Natural killer cell (primary cell): ENCODE measurements around the gene TCF7. TPM values are rescaled to one million over a fixed set of nuclear protein-coding genes. Genes with fewer than 3 reads are reported as not detected.

ENCODE experiments used
- ATAC-seq, 3 donors: fragments of 150-1000 bp in 2 of 3; fragments of 200-7000 bp in 1 of 3; cut with Tn5 transposase; 1 replicate in 1 of 3; 2 replicates in 2 of 3; pipeline ENCODE4 v1.10.0; 2021; ENCODE audit warnings: mild to moderate bottlenecking in 2 of 3, moderate library complexity in 2 of 3
- DNase-seq, 2 donors: peaks; one replicate each; pipeline versions ENCODE4 v3.0.0 to v3.0.0-alpha.2; 2013 to 2021; ENCODE audit warnings: mixed read lengths in 1 of 2
- H3K27ac ChIP-seq: one replicate; pipeline ENCODE4 v1.5.1; 2013; ENCODE audit warnings: mild to moderate bottlenecking, low read length
- H3K27me3 ChIP-seq: one replicate; pipeline ENCODE4 v1.6.1; 2013; ENCODE audit warnings: low read length; ENCODE audit not compliant: control insufficient read depth, insufficient read depth
- H3K36me3 ChIP-seq: one replicate; pipeline ENCODE4 v1.6.1; 2013; ENCODE audit warnings: low read length; ENCODE audit not compliant: control insufficient read depth, insufficient read depth
- H3K4me1 ChIP-seq: one replicate; pipeline ENCODE4 v1.6.1; 2013; ENCODE audit warnings: low read length; ENCODE audit not compliant: control insufficient read depth, insufficient read depth
- H3K4me3 ChIP-seq: one replicate; pipeline ENCODE4 v1.5.1; 2013; ENCODE audit warnings: low read length
- H3K9me3 ChIP-seq: one replicate; pipeline ENCODE4 v1.6.1; 2013; ENCODE audit warnings: low read length; ENCODE audit not compliant: control insufficient read depth, insufficient read depth
- H3K27ac Mint-ChIP-seq, 2 donors: one replicate each; pipeline ENCODE4 v1.8.0; 2022; ENCODE audit warnings: mild to moderate bottlenecking in 2 of 2, mixed read lengths in 2 of 2, moderate library complexity in 1 of 2
- H3K27me3 Mint-ChIP-seq, 2 donors: one replicate each; pipeline ENCODE4 v1.8.0; 2022; ENCODE audit warnings: low read depth in 2 of 2, mixed read lengths in 2 of 2
- H3K36me3 Mint-ChIP-seq: one replicate; pipeline ENCODE4 v1.8.0; 2022; ENCODE audit warnings: mixed read lengths
- H3K4me1 Mint-ChIP-seq, 2 donors: one replicate each; pipeline ENCODE4 v1.8.0; 2022; ENCODE audit warnings: mixed read lengths in 2 of 2
- H3K4me3 Mint-ChIP-seq: one replicate; pipeline ENCODE4 v1.8.0; 2022; ENCODE audit warnings: mild to moderate bottlenecking, moderate library complexity, mixed read lengths
- H3K9me3 Mint-ChIP-seq, 2 donors: one replicate each; pipeline ENCODE4 v1.8.0; 2022; ENCODE audit warnings: mixed read lengths in 2 of 2
- WGBS: methylation state at CpG from one replicate; pipeline ENCODE4 v1.1.7; 2013; ENCODE audit warnings: missing lambda C conversion rate; ENCODE audit not compliant: insufficient coverage; 5-methylcytosine and 5-hydroxymethylcytosine counted together
- intact Hi-C: fragments of 100-400 bp; cut with micrococcal nuclease; formaldehyde crosslinking; loops from one replicate; pipeline ENCODE4 v1.14.2; 2022
- total RNA-seq, 4 donors: library from RNA; stranded (reverse); fragments of 120-200 nt in 1 of 4; gene quantifications; one replicate each; pipeline versions ENCODE4 v1.2.3 to v1.2.4, GENCODE V29; 2013 to 2022
- TF ChIP-seq, protein P1 (sequence below): fragments of 200-600 bp; IDR thresholded peaks from one replicate; pipeline ENCODE4 v1.8.0; 2022; ENCODE audit warnings: antibody characterized with exemption

The TCF7 gene
- total RNA-seq, 3 donors from 2014 or later (not counting 1 experiment from before 2014, with no cell fraction given), result 97.7 to 203 (median 158) TPM

DNA sequence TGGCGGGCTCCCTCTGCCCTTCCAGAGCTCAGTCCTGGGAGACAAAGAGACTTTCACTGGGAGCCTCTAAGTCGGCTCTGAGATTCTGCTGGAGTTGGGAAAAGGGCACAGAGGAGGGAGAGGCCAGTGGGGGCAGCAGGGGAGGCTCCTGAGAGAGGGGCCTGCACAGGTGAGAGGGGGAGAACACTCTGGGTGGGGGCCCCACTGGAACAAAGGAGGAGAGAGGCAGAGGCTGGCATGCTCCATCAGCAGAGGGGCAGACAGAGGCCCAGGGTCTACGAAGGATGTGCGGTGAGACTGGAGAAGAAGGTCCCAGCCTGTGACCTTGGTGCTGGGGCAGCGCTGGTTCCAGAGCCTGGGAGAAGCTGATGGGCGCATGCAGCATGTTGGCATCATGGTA, 8.9 kb downstream of the TCF7 start:
- Mint-ChIP-seq H3K4me3 (peak overlapping the region; percentile 49), H3K27me3 (no peaks in the 10 kb centered on the region), H3K36me3 (no peaks in the 10 kb centered on the region), H3K4me1 (peaks cover 45 to 73% of the 10 kb centered on the region in 2 donors), H3K27ac (peak overlapping the region; percentile 79 to 98), H3K9me3 (no peaks in the 10 kb centered on the region)
- ATAC-seq (no peak), DNase-seq (no peak)
- Histone ChIP-seq H3K27me3 (no peaks in the 10 kb centered on the region), H3K27ac (peak overlapping the region; percentile 78), H3K4me3 (no peak overlapping the region), H3K4me1 (peaks cover 100% of the 10 kb centered on the region), H3K9me3 (no peaks in the 10 kb centered on the region), H3K36me3 (peaks cover 30% of the 10 kb centered on the region)
- intact Hi-C loops, result no loop called here
- 94% methylated on average over 6 of the region's 6 CpGs for WGBS
- TF ChIP-seq, protein P1, sequence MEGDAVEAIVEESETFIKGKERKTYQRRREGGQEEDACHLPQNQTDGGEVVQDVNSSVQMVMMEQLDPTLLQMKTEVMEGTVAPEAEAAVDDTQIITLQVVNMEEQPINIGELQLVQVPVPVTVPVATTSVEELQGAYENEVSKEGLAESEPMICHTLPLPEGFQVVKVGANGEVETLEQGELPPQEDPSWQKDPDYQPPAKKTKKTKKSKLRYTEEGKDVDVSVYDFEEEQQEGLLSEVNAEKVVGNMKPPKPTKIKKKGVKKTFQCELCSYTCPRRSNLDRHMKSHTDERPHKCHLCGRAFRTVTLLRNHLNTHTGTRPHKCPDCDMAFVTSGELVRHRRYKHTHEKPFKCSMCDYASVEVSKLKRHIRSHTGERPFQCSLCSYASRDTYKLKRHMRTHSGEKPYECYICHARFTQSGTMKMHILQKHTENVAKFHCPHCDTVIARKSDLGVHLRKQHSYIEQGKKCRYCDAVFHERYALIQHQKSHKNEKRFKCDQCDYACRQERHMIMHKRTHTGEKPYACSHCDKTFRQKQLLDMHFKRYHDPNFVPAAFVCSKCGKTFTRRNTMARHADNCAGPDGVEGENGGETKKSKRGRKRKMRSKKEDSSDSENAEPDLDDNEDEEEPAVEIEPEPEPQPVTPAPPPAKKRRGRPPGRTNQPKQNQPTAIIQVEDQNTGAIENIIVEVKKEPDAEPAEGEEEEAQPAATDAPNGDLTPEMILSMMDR, result no peak

DNA sequence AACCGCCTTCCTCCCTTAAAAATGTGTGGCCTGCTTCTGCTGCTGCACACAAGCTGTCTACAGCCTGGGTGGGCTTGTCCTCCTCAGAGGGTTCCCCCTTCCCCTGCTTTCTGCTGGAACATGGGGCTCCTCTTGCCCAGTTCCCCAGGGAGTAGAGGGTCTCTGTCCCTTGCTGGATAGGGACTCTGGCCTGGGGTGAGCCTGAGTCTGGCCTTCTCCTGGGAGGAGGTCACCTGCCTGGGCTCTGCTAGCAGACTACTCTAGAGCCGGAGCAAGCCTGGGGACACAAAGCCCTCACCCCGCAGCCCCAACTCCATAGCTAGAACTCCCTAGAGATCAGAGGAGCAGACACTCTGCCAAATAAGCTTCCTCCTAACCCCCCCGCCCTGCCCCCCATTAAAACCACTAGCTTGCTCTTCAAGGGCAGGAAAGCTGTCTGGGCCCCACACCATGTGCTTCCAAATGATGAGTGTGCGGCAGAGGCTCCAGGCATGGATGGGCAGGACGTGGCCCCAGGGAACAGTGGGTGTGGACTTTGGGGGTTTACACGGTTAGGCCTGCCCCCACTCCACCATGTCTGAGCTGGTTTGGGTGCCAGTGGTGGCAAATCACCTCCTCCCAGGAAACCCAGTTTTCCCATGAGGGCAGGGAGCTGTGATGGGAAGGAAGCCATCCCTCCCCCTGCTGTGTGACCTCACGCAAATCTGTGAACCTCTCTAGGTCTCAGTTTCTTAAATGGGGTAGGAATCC, 10.0 kb downstream of the TCF7 start:
- DNase-seq (peak in 1 of 2 donors; percentile 79), ATAC-seq (peak in 1 of 3 donors; percentile 3)
- H3K4me3 ChIP-seq, result no peak overlapping the region
- H3K36me3 ChIP-seq, result peaks cover 31% of the 10 kb centered on the region
- no peaks in the 10 kb centered on the region for H3K9me3 ChIP-seq
- TF ChIP-seq, protein P1, result no peak
- 44% methylated on average over 8 of the region's 8 CpGs for WGBS
- H3K27ac ChIP-seq, result peak overlapping the region; percentile 78
- Mint-ChIP-seq H3K27me3 (no peaks in the 10 kb centered on the region), H3K4me3 (no peak overlapping the region), H3K27ac (peak overlapping the region; percentile 80 to 98), H3K4me1 (peaks cover 46 to 74% of the 10 kb centered on the region in 2 donors), H3K36me3 (no peaks in the 10 kb centered on the region), H3K9me3 (no peaks in the 10 kb centered on the region)
- peaks cover 100% of the 10 kb centered on the region for H3K4me1 ChIP-seq
- no peaks in the 10 kb centered on the region for H3K27me3 ChIP-seq
- intact Hi-C loops, result no loop called here

DNA sequence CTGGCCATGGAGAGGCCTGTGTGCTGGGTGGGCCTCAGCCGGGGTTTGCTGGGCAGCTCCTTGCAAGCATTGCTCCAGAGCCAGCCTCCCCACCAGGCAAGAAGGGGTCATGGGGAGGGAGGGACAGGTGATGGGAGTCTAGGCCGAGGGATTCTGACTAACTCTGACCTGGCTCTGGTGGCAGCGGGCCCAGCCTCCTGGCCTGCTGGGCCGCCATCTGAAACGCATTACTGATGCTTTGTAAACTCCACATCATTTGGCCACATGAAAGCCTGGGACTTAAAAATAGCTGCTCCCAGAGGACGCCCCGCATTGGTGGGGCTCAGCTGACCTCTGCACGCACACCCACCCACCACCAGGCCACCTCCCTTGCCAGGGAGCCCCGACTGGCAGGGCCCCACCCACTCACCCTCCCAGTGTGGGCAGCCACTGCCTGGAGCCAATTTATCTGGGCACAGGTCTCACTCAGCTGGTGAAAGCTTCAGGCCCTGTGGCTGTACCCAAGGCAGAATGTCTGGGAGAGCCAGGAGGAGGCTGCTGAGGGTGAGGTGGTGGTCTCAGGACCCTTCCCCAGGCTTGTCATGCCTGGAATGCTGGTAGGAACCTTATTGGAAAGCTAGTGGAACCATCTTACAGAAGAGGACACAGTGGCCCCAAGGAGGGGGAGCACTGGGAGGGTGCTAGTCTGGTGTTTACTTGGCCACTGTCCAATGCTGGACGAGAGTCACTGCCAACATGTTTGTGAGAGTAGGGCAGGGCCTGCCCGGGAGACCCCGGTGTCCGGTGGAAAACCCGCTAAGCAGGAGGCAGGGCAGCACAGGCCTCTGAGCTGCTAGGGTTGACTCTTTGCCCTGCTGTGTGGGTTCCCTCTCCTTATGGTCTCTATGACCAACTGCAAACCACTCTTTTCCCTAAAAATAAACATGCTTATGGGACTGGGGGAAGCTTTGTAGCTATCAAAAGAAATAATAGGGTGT, 10.8 kb downstream of the TCF7 start:
- Mint-ChIP-seq H3K27ac (peak overlapping the region; percentile 80 to 98), H3K4me1 (peaks cover 49 to 74% of the 10 kb centered on the region in 2 donors), H3K36me3 (no peaks in the 10 kb centered on the region), H3K27me3 (no peaks in the 10 kb centered on the region), H3K4me3 (peak overlapping the region; percentile 60), H3K9me3 (no peaks in the 10 kb centered on the region)
- H3K4me1 ChIP-seq, result peaks cover 100% of the 10 kb centered on the region
- peak overlapping the region; percentile 78 for H3K27ac ChIP-seq
- TF ChIP-seq, protein P1, result no peak
- intact Hi-C loops, result no loop called here
- H3K36me3 ChIP-seq, result peaks cover 24% of the 10 kb centered on the region
- H3K9me3 ChIP-seq, result no peaks in the 10 kb centered on the region
- no peaks in the 10 kb centered on the region for H3K27me3 ChIP-seq
- DNase-seq, result peak in 1 of 2 donors; percentile 49
- WGBS, result 32% methylated on average over 14 of the region's 14 CpGs
- H3K4me3 ChIP-seq, result no peak overlapping the region
- peak in 2 of 3 donors; percentile 6 to 9 for ATAC-seq
